Fibroblast of skin of left quadriceps (primary cell): ENCODE measurements around the gene OPTC.

ENCODE experiments used
- DNase-seq, 2 experiments: peaks; one replicate each; pipeline ENCODE4 v3.0.0-alpha.2; 2013; ENCODE audit warnings: low read depth in 2 of 2

The OPTC gene

GRCh38 chr1:203536575-203536974 lies 42.6 kb downstream of the OPTC start:
- no peak for DNase-seq

GRCh38 chr1:203536980-203537455 lies 43.1 kb downstream of the OPTC start:
- DNase-seq, result no peak

- no peak for DNase-seq
Observed at GRCh38 chr1:203537806-203538464, 44.0 kb downstream of the OPTC start.

GRCh38 chr1:203538726-203539125 lies 44.8 kb downstream of the OPTC start:
- no peak for DNase-seq

GRCh38 chr1:203539831-203540546 lies 46.0 kb downstream of the OPTC start:
- DNase-seq, result no peak

GRCh38 chr1:203544485-203544884 lies 50.5 kb downstream of the OPTC start:
- DNase-seq, result no peak

GRCh38 chr1:203544978-203545816 lies 51.2 kb downstream of the OPTC start:
- DNase-seq, result no peak

- no peak for DNase-seq
Observed at GRCh38 chr1:203546274-203546673, 52.3 kb downstream of the OPTC start.

- DNase-seq, result no peak
Observed at GRCh38 chr1:203547147-203547546, 53.2 kb downstream of the OPTC start.

GRCh38 chr1:203547771-203548421 lies 53.9 kb downstream of the OPTC start:
- no peak for DNase-seq

GRCh38 chr1:203548892-203549291 lies 54.9 kb downstream of the OPTC start:
- no peak for DNase-seq

- no peak for DNase-seq
Observed at GRCh38 chr1:203549309-203549708, 55.4 kb downstream of the OPTC start.

GRCh38 chr1:203550846-203551245 lies 56.9 kb downstream of the OPTC start:
- no peak for DNase-seq

GRCh38 chr1:203551550-203551949 lies 57.6 kb downstream of the OPTC start:
- no peak for DNase-seq

GRCh38 chr1:203553496-203553895 lies 59.5 kb downstream of the OPTC start:
- no peak for DNase-seq

- no peak for DNase-seq
Observed at GRCh38 chr1:203554071-203554470, 60.1 kb downstream of the OPTC start.

- DNase-seq, result no peak
Observed at GRCh38 chr1:203555076-203555475, 61.1 kb downstream of the OPTC start.

GRCh38 chr1:203555511-203556046 lies 61.6 kb downstream of the OPTC start:
- no peak for DNase-seq

- DNase-seq, result peak; percentile 88 to 89
Observed at GRCh38 chr1:203556047-203556851, 62.3 kb downstream of the OPTC start.

- DNase-seq, result peak; percentile 68
Observed at GRCh38 chr1:203557390-203557789, 63.4 kb downstream of the OPTC start.
